Mucosa of rectum (tissue), 2 donors: ENCODE results near the gene PAM16.
"Not testable (repeated sequence)": the region's sequence is repeated elsewhere in the genome, so short reads cannot be mapped to it uniquely, and the experiment has no call there.

Experiments
- H3K27ac ChIP-seq, 2 donors: one replicate each; pipeline ENCODE4 v1.7.0; 2013; ENCODE audit warnings: inconsistent platforms in 2 of 2, low read depth in 2 of 2, low read length in 2 of 2
- H3K27me3 ChIP-seq, 2 donors: one replicate each; pipeline ENCODE4 v1.7.0; 2013; ENCODE audit warnings: low read length in 2 of 2; ENCODE audit not compliant: control insufficient read depth in 2 of 2, insufficient read depth in 2 of 2
- H3K36me3 ChIP-seq, 2 donors: one replicate each; pipeline ENCODE4 v1.7.0; 2013; ENCODE audit warnings: low read length in 2 of 2; ENCODE audit not compliant: control insufficient read depth in 2 of 2, insufficient read depth in 2 of 2
- H3K4me1 ChIP-seq, 2 donors: one replicate each; pipeline ENCODE4 v1.7.0; 2013; ENCODE audit warnings: low read length in 2 of 2, mild to moderate bottlenecking in 1 of 2; ENCODE audit not compliant: control insufficient read depth in 2 of 2, insufficient read depth in 2 of 2
- H3K4me3 ChIP-seq, 2 donors: one replicate each; pipeline ENCODE4 v1.7.0; 2013; ENCODE audit warnings: low read length in 2 of 2
- H3K9ac ChIP-seq, 2 donors: one replicate each; pipeline ENCODE4 v1.7.0; 2013; ENCODE audit warnings: low read length in 2 of 2, low read depth in 1 of 2, mild to moderate bottlenecking in 1 of 2
- H3K9me3 ChIP-seq, 2 donors: one replicate each; pipeline ENCODE4 v1.7.0; 2013; ENCODE audit warnings: low read length in 2 of 2; ENCODE audit not compliant: control insufficient read depth in 2 of 2
- donor health status: healthy.
- donor health status: Normal muscosa, but diverticular disease.

PAM16 gene

DNA sequence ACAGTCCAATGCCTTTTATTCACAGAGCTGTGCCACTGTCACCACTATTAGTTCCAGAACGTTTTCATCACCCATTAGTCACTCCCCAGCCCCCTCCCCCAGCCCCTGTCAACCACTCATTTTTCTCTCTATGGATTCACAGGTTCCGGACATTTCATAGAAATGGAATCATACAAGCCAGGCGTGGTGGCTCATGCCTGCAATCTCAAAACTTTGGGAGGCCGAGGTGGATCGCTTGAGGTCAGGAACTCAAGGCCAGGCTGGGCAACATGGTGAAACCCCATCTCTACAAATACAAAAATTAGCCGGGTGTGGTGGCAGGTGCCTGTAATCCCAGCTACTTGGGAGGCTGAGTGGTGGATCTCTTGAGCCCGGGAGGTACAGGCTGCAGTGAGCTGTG is 759 bp upstream of the PAM16 start:
- Histone ChIP-seq H3K27ac (no peak overlapping the region), H3K4me1 (peaks cover 6 to 10% of the 10 kb centered on the region in 2 donors), H3K36me3 (peaks cover 5 to 7% of the 10 kb centered on the region in 2 donors), H3K4me3 (no peak overlapping the region), H3K9me3 (no peaks in the 10 kb centered on the region), H3K9ac (peak overlapping the region in 1 of 2 donors; percentile 47), H3K27me3 (no peaks in the 10 kb centered on the region)

GRCh38 chr16:4350365-4350786 is 745 bp downstream of the PAM16 start:
- Histone ChIP-seq H3K9me3 (no peaks in the 10 kb centered on the region), H3K4me1 (peaks cover 6 to 10% of the 10 kb centered on the region in 2 donors), H3K27ac (peak overlapping the region; percentile 61 to 78), H3K36me3 (peaks cover 5 to 7% of the 10 kb centered on the region in 2 donors), H3K9ac (peak overlapping the region; percentile 81 to 87), H3K27me3 (no peaks in the 10 kb centered on the region), H3K4me3 (peak overlapping the region; percentile 82 to 91)

DNA sequence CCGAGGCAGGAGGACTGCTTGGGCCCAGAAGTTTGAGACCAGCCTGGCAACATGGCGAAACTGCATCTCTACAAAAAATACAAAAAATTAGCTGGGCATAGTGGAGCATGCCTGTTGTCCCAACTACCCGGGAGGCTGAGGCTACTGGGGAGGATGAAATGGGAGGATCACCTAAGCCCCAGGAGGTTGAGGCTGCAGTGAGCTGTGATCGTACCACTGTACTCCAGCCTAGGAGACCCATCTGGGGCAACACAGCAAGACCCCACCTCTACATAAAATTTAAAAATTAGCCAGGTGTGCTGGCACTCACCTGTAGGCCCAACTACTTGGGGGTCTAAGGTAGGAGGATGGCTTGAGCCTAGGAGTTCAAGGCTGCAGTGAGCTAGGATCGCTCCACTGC is 1.8 kb downstream of the PAM16 start:
- Histone ChIP-seq H3K9me3 (no peaks in the 10 kb centered on the region), H3K27me3 (no peaks in the 10 kb centered on the region), H3K4me1 (peaks cover 6 to 10% of the 10 kb centered on the region in 2 donors), H3K27ac (no peak overlapping the region), H3K4me3 (no peak overlapping the region), H3K9ac (no peak overlapping the region), H3K36me3 (no peaks in the 10 kb centered on the region)

GRCh38 chr16:4347765-4348509 is 3.2 kb downstream of the PAM16 start:
- H3K27me3 ChIP-seq, result no peaks in the 10 kb centered on the region
- peaks cover 6 to 10% of the 10 kb centered on the region in 2 donors for H3K4me1 ChIP-seq
- H3K9ac ChIP-seq, result no peak overlapping the region
- H3K27ac ChIP-seq, result no peak overlapping the region
- H3K36me3 ChIP-seq, result no peaks in the 10 kb centered on the region
- H3K4me3 ChIP-seq, result no peak overlapping the region
- H3K9me3 ChIP-seq, result no peaks in the 10 kb centered on the region

- H3K27me3 ChIP-seq, result no peaks in the 10 kb centered on the region
- no peak overlapping the region for H3K9ac ChIP-seq
- H3K27ac ChIP-seq, result no peak overlapping the region
- H3K4me3 ChIP-seq, result no peak overlapping the region
- peaks cover 6 to 10% of the 10 kb centered on the region in 2 donors for H3K4me1 ChIP-seq
- H3K9me3 ChIP-seq, result no peaks in the 10 kb centered on the region
- no peaks in the 10 kb centered on the region for H3K36me3 ChIP-seq
Measured at GRCh38 chr16:4347010-4347409, 4.1 kb downstream of the PAM16 start.

DNA sequence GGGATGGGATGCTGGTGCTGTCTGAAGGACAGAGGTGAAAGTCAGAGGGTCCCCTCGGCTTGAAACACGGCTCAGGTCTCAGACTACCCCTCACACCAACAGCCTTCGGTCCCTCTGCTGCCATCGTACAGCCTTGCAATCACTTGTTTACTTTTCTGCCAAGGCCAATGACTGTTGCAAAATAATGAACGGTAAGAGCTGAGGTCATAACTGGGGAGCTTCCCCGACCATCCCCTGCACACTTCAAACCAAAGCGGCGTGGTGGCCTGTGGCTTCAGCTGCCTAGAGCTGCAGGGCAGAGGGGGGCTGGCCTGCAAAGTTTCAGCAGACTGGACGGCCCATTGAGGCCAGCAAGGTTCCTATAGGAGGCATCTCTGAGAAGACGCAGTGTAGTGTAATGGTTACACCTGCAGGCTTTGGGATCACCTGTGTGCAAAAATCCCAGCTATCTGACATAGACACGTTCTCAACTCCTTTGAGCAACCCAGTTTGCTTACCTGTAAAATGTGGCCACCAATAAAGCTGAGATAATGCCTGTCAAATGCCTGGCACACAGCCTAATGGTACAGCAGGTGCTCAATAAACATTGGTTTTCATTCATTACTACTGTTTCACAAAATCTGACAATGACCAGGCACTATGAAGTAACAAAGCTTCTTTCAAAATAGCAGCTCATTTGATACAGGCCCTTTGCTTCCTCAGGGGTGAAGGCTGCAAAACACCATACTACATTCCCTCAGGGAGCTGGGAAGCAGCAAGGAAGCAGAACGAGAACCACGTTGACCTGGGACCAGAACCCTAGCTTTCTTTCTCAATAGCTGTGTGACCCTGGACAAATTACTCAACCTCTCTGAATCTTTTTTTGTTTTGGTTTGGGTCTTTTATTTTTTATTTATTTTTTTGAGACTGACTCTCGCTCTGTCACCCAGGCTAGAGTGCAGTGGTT is 5.0 kb downstream of the PAM16 start:
- H3K36me3 ChIP-seq, result peaks cover 0 to under 1% of the 10 kb centered on the region in 2 donors
- no peaks in the 10 kb centered on the region for H3K9me3 ChIP-seq
- H3K27ac ChIP-seq, result no peak overlapping the region
- peaks cover 6 to 8% of the 10 kb centered on the region in 2 donors for H3K4me1 ChIP-seq
- H3K9ac ChIP-seq, result no peak overlapping the region
- H3K27me3 ChIP-seq, result no peaks in the 10 kb centered on the region
- no peak overlapping the region for H3K4me3 ChIP-seq

GRCh38 chr16:4344983-4345835 is 5.9 kb downstream of the PAM16 start:
- Histone ChIP-seq H3K9me3 (no peaks in the 10 kb centered on the region), H3K27me3 (no peaks in the 10 kb centered on the region), H3K36me3 (peaks cover 0 to 5% of the 10 kb centered on the region in 2 donors), H3K27ac (no peak overlapping the region), H3K4me1 (peaks cover 0 to 5% of the 10 kb centered on the region in 2 donors), H3K9ac (no peak overlapping the region), H3K4me3 (no peak overlapping the region)

GRCh38 chr16:4344300-4344982 is 6.7 kb downstream of the PAM16 start:
- H3K27me3 ChIP-seq, H3K9ac ChIP-seq, H3K36me3 ChIP-seq, H3K9me3 ChIP-seq, H3K4me1 ChIP-seq, H3K27ac ChIP-seq, H3K4me3 ChIP-seq: not testable (repeated sequence)

- H3K4me3 ChIP-seq, result no peak overlapping the region
- H3K9ac ChIP-seq, result no peak overlapping the region
- H3K4me1 ChIP-seq, result no peaks in the 10 kb centered on the region
- peaks cover 0 to 17% of the 10 kb centered on the region in 2 donors for H3K36me3 ChIP-seq
- H3K9me3 ChIP-seq, result no peaks in the 10 kb centered on the region
- no peak overlapping the region for H3K27ac ChIP-seq
- H3K27me3 ChIP-seq, result no peaks in the 10 kb centered on the region
Measured at GRCh38 chr16:4342866-4343744, 8.0 kb downstream of the PAM16 start.
